Epithelial cell of prostate (primary cell): ENCODE results near the gene CHGA.

Source experiments
- DNase-seq: peaks from one replicate; pipeline ENCODE4 v3.0.0-alpha.2; 2011; ENCODE audit warnings: low read depth, low spot score
- H3K27ac ChIP-seq: fragments of 450-650 bp; 2 replicates; pipeline ENCODE4 v1.5.1; 2017; ENCODE audit warnings: mild to moderate bottlenecking

The CHGA gene

GRCh38 chr14:92958373-92959188 lies 35.6 kb downstream of the CHGA start:
- no peak for DNase-seq
- H3K27ac ChIP-seq: no peak overlapping the region

- no peak overlapping the region for H3K27ac ChIP-seq
- no peak for DNase-seq
These were observed 36.2 kb downstream of the CHGA start for GRCh38 chr14:92959189-92959531.

GRCh38 chr14:92959761-92960680 lies 37.1 kb downstream of the CHGA start:
- H3K27ac ChIP-seq: peak overlapping the region; percentile 13

GRCh38 chr14:92960706-92961566 lies 38.0 kb downstream of the CHGA start:
- DNase-seq: no peak
- peak overlapping the region; percentile 13 for H3K27ac ChIP-seq

More at GRCh38 chr14:92959761-92960680, 37.1 kb downstream of the CHGA start:
- DNase-seq: no peak

GRCh38 chr14:92961567-92961855 lies 38.6 kb downstream of the CHGA start:
- no peak for DNase-seq
- H3K27ac ChIP-seq: peak overlapping the region; percentile 13

- DNase-seq: no peak
- H3K27ac ChIP-seq: no peak overlapping the region
These were observed 39.3 kb downstream of the CHGA start for GRCh38 chr14:92962031-92962830.

GRCh38 chr14:92962831-92963095 lies 39.8 kb downstream of the CHGA start:
- DNase-seq: no peak
- H3K27ac ChIP-seq: no peak overlapping the region

GRCh38 chr14:92963301-92964123 lies 40.6 kb downstream of the CHGA start:
- no peak for DNase-seq
- no peak overlapping the region for H3K27ac ChIP-seq

- no peak for DNase-seq
- H3K27ac ChIP-seq: no peak overlapping the region
These were observed 41.5 kb downstream of the CHGA start for GRCh38 chr14:92964124-92965109.

GRCh38 chr14:92965281-92965680 lies 42.3 kb downstream of the CHGA start:
- H3K27ac ChIP-seq: no peak overlapping the region
- no peak for DNase-seq

- no peak for DNase-seq
- H3K27ac ChIP-seq: no peak overlapping the region
These were observed 44.5 kb downstream of the CHGA start for GRCh38 chr14:92967346-92967926.

GRCh38 chr14:92968291-92969020 lies 45.5 kb downstream of the CHGA start:
- DNase-seq: no peak
- no peak overlapping the region for H3K27ac ChIP-seq

GRCh38 chr14:92969430-92969829 lies 46.5 kb downstream of the CHGA start:
- no peak for DNase-seq
- H3K27ac ChIP-seq: no peak overlapping the region

- no peak for DNase-seq
- H3K27ac ChIP-seq: no peak overlapping the region
These were observed 46.9 kb downstream of the CHGA start for GRCh38 chr14:92969871-92970270.

- no peak for DNase-seq
- H3K27ac ChIP-seq: no peak overlapping the region
These were observed 47.3 kb downstream of the CHGA start for GRCh38 chr14:92970271-92970670.

GRCh38 chr14:92971601-92972180 lies 48.7 kb downstream of the CHGA start:
- no peak overlapping the region for H3K27ac ChIP-seq
- no peak for DNase-seq
